Stimulated activated CD8-positive, alpha-beta memory T cell treated with anti-CD3 and anti-CD28 coated beads, Interleukin-12 subunit alpha, Interleukin-12 subunit beta, amount 100 ng/mL, for 1 hour (primary cell): ENCODE results near the gene TECPR1.

Experiments used
- DNase-seq: peaks from one replicate; pipeline ENCODE4 v3.0.0-alpha.2; 2020; ENCODE audit warnings: low read depth

Gene TECPR1

DNA sequence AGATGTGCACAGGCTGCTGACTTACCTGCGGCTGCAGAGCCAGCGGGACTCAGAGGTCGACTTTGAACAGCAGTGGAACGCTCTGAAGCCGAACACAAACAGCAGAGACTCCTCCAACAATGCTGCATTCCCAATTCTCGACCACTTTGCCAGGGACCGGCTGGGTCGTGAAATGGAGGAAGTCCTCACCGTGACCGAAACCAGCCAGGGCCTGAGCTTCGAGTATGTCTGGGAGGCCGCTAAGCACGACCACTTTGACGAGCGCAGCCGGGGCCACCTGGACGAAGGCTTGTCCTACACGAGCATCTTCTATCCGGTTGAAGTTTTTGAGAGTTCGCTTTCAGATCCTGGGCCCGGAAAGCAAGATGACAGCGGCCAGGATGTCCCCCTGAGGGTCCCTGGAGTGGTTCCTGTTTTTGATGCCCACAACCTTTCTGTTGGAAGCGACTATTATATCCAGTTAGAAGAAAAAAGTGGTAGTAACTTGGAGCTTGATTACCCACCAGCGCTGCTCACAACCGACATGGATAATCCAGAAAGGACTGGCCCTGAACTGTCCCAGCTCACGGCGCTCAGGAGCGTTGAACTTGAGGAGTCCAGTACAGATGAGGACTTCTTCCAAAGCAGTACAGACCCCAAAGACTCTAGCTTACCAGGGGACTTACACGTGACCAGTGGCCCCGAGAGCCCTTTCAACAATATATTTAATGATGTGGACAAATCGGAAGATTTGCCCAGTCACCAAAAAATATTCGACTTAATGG is 60.2 kb downstream of the TECPR1 start:
- DNase-seq: no peak

DNA sequence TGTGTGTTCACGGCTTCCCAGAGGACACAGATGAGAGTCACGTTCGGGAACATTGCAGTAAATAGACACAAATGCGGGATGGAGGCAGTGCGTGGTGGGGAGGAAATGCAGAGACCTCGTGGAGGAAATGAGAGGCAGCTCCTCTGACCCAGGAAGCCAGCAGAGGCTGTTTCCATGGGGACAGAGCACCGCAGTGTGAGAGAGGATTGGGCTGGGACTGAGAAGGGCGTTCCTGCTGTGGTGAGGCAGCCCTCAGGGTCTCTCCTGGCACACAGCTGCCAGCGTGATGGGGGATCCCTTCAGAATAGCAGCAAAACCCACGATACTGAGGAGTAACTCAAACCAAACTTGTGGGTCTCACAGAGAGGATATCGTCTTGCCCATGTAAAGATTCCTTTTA is 62.5 kb downstream of the TECPR1 start:
- no peak for DNase-seq

DNA sequence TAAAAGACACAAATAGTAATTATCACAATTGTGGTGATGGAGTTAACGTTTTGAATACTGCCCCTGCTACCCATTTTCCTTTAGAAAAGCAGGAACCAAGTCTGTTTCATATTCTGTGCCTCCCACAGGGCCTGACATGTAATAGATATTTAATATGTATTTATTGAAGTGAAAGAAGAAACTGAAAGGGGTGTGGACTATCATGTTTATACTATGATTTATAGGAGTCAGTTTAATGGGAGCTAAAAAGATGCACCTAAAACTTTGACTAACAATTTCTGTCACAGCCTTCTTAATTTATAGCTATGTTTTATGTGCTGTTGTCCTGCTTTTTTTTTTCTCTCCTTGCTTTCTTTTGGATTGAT is 64.9 kb downstream of the TECPR1 start:
- DNase-seq: no peak

DNA sequence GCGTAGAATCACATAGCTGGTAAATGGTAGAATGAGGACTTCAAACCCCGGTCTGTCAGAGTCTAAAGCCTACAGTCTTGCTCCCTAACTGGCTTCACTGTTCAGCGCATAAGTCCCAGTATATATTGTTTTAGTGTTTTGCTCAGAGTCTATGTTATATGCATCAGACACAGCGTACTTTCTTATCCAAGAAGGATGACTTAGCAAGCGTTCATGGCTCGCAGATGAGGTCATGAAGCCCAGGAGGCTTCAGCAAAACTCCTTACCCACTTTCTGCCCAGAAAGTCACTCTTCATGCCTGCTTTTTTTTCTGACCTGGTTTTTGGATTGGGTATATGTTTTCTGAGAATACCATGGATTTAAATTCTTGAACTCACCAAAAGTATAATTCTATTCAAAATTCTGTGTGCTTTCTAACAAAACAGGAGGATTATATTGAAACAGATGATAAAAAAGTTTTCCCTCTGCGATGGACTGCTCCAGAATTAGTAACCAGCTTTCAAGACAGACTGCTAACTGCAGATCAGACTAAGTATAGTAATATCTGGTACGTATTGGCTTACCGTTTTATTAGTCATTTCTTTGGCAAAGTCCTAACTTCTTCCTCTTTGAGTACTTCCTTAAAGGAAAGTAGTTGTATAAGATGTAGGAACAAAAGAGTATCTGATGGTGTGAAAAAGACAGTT is 65.4 kb downstream of the TECPR1 start:
- DNase-seq: no peak

DNA sequence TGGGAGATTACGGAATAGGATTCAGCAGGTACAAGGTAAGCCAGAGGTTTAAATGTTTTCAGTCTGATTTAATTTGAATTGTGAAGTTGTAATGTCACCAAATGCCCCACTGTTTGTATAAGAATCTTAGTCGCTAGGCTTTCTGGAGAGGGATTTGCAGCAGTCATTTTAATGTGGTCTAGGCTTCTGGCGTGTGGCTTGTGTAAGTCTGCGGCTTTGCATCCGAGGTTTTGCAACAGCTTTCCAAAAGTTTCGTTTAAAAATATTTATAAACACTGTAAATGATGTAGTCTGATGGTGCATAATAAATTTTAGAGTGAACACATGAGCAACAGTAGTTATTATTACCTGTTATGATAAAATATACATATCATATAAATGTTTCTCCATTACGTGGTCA is 66.9 kb downstream of the TECPR1 start:
- no peak for DNase-seq

DNA sequence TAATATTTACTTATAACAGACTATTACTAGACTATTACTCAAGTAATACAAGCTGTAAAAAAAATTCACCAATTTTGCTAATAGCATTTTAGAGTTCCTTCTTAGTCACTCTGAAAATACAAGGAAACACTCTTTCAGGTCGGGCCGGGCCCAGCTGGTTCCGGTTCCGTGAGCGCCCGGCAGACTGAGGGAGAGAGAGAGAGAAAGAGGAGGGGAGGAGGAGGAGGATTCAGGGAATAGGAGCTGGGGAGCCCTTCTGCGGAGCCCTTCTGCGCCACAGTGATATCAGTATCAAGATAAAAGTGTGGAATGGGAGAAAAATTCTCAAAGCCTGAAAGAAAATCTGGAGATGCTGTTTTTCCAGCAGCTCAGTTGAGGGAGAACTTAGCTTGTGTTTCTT is 71.3 kb downstream of the TECPR1 start:
- DNase-seq: no peak

DNA sequence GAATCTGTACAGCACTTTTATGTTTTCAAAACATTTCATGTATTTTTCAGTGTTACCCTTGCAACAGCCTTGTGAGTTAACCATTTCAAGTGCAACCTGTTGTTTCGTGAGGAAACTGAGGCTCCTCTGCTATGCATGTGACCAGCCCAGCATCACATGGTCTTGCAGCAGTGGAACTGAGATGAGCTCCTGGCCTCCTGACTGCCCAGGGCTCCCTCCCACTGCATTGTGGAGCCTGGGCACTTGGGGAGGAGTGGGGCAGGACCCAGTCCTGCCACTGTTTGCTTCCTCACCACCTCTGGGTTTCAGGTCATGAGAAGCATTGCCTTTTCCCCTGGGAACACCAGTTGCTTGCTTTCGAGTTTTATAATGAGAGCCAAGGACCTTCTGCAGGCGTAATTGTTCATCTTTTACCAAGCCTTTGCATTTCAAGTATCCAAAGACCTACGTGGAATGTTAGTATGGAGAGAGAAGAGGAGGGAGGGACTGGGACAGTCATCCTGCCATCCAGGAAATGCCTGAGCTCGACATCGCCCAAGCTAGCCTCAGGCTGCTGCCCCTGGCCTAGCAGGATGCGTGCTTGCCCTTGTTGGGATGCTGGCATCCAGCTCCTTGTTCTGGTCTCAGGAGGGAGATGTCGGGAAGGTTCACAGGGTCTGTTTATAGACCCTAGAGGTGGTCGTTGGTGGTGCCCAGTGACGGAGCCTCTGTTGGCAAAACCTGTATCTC is 73.1 kb downstream of the TECPR1 start:
- no peak for DNase-seq

DNA sequence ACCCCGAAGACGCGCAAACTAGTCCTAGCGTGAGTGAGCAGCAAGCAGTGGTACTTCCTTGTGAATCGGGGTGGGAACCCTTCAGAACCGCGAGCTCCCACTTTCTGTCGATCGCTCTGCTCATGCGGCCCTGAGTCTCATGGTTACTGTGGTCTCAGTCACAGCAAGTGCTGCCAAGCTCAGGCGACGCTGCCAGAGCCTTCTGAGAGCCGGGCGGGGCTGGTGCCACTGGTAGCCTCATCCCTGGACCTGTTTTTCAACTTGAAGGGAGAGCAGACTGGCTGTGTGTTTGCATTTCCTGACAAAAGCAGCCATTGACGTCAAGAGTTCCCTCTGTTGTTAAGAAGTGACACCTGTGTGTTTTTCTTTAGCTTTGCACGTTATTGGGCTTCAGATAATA is 73.7 kb downstream of the TECPR1 start:
- no peak for DNase-seq

DNA sequence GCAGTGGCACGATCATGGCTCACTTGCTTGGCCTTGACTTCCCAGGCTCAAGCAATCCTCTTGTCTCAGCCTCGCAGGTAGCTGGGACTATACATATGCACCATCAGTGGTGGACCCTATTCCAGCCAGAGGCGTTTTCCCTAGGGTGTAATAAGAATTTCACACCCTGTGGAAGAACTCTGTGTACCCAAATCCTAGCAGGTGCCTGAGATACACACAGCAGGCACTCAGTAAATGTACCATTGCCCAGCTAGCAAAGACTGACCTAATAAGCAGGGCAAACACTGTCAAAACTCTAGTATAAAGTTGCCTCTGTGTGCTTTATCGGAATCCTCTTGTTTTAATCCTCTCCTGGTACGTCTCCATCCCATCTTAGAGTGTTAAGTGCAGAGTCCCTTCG is 74.5 kb downstream of the TECPR1 start:
- DNase-seq: no peak

DNA sequence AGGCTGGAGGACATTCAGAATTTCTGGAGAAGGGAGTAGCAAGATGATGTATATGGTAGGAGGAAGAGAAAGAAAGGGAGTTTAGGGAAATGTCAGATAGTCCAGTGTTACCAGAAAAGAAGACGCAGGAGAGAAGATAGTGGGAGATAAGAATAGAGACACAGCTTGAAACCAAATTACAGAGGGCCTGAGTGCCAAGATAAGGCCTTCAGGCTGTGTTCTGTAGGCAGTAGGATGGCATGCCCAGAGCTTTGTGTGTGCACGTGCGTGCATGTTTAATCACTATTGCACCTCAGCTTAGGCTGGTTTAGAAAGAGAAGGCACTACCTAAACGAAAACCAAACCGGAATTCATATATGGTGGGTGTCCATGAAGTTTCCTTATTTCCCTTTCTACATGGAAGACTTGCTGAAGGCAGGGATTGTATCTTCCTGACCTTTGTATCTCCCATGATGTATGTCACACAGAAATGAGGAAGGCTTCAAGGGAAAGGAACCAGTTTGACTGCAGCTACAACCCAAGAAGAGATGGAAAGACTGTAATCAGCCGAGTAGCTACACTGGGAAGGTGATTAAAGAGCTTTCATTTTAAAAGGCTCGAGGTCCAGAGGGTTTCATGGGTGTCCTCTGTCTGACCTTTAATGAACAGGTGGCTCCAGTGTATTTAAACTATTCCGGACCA is 76.6 kb downstream of the TECPR1 start:
- no peak for DNase-seq

DNA sequence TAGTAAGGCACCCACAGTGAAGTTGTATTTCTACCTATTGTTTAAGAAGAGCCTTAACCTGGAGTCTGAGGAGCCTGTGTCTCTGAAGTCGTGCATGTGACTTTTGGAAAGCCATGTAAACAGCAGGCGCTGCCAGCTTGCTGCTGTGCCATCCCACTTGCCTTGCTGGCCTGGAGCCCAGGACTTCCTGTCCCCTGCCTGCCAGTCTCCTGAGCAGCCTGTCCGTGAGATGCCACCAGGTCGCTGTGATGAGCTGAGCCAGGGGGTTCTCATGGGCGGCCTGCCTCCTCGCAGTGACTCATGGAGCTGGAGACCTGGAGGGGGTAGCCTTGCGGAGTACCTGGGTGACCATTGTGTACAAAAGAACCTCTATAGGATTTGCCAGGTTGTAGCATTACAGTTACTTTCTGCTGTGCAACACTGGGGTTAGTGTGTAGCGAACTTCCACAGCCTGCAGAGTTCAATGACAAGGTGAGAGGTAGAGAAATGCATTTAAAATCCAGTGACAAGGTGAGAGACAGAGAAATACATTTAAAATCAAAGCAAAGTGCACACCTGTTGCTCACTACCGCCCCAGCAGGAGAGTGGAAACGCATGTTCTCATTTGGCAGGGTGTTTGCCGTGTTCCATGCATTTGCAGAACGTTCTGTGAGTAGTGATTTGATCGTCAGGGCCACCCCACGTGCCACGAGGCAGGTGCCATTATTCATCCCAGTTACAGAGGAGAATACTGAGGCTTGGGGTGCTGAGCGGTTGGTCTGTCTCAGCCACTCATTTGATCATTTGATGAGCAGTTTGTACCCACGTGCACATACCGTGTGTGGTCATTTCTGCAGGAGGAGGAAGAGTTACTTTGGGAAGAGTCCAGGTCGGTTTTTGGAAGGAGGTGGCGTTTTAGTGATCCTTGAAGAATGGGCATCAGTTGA is 77.4 kb downstream of the TECPR1 start:
- DNase-seq: no peak

DNA sequence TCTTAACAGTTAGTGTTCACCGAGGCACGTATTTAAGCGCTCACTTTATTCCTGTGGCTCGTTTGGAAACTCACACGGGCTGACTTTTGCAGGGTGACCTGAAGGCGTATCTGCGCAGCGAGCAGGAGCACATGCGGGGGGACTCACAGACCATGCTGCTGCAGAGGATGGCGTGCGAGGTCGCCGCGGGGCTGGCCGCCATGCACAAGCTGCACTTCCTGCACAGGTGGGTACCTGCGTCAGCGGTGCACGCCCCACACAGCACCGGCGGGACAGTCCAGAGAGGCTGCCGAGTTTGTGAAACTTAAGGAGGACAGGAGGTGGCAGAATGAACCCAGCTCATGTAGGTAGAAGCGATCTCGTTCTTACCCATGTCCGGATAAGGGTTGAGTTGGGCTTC is 80.6 kb downstream of the TECPR1 start:
- DNase-seq: no peak

DNA sequence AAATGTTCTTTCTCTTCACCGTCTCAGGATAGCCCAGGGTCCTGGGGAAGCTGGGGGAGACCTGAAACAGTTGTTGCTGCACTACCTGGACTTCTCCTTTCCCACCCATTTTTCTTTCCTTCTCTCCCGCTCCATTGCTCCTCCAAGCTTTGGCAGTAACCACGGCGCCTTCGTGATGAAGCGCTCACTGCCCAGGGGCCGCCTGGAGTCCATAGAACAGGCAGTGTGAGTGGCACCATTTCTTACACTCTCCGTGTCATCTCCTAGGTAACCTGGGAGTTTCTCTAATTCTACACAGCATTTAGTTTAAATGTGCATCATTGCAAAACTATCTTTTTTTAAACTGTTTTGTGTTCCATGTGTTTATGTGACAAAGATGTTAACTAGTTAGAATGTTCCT is 81.1 kb downstream of the TECPR1 start:
- no peak for DNase-seq

DNA sequence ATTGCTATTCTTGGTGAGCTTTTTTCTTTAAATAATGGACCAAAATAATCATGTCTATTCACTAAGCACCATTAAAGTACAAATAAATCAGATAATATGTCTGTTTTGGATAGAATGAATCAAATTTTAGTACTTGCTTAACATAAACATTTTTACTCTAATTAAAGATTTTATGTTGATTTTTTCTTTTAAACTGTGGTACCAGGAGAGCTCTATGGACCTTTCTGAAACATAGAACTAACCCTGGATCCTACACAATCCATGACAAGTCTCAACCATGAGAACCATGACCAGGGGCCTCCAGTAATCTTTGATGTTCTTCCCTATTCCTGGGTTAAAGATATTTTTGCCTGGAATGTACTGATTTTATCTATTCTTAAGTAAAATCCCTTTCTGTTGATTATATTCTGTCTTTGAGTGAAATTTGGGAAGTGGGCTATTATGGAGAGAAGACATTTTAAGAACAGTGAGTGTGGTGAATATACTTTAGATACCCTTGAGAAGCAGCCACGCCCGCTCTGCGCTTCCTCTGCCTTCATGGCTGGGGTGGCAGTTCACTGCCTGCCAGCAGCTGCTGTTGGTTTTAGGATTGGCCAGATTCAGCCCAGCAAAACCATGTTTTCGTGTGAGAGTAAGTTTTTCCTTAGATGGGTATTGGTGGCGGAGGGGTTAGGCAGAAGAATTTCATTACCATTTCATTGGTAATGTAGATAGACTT is 83.0 kb downstream of the TECPR1 start:
- no peak for DNase-seq

DNA sequence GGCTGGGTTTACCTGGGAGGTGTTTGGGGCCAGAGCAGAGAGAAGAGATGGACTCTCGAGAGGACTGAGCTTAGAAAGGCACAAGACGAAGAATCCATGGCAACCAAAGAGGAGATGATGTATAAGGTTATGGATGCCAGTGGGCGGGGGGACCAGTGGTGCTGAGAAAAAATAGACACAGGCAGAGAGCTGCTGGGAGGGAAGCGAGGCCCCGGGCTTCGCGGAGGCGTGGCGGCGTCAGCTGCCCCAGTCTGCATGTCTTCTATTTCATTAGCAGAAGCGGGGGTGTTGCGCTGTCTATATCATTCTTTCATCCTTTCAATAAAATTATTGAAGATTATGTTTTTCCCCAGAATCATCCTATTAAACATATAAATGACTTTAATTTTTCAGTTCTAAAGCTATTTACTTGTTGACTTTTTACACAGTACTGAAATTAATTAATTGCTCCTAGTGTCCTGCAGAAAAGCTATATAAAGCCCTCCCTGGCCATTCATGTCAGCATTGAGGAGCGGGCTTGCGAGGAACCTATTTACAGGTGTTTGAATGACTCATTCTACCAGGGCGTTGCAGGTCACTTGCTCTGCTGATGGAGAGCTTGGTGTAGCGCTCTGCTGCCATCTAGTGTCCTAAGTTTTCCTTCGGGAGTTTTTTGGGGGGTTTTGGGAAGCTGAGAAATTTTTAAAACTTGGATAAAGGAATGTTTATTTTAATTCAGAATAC is 83.7 kb downstream of the TECPR1 start:
- DNase-seq: peak; percentile 61

DNA sequence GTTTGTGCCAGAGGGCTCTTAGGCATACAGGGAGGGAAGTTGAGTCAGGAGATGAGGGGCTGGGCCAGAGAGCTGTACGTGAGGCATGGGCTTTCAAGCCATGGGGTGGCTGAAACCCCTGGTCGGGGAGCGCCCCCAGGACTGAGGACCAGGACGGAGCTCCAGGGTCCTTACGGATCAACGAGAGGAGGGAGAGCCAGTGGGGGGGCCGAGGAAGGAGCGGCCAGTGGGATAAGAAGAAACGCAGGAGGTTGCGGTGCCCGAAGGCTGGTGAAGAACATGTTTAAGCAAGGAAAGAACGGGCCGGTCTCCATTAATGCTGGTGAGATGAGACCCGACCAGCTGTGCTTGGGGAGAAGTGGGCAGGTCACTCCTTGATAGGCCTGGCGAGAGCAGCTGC is 84.4 kb downstream of the TECPR1 start:
- no peak for DNase-seq

DNA sequence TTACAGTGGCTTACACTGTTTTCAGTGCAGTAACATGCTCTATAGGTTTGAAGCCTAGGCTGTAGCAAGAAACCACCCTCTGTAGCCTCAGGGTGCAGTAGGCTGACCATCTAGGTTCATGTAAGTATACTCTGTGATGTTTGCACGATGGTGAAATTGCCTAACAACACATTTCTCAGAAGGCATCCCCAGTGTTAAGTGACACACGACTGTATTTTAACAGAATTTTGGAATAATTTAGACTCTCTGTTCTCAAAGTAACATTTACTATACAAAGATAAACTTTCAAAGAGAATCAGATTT is 85.4 kb downstream of the TECPR1 start:
- no peak for DNase-seq

DNA sequence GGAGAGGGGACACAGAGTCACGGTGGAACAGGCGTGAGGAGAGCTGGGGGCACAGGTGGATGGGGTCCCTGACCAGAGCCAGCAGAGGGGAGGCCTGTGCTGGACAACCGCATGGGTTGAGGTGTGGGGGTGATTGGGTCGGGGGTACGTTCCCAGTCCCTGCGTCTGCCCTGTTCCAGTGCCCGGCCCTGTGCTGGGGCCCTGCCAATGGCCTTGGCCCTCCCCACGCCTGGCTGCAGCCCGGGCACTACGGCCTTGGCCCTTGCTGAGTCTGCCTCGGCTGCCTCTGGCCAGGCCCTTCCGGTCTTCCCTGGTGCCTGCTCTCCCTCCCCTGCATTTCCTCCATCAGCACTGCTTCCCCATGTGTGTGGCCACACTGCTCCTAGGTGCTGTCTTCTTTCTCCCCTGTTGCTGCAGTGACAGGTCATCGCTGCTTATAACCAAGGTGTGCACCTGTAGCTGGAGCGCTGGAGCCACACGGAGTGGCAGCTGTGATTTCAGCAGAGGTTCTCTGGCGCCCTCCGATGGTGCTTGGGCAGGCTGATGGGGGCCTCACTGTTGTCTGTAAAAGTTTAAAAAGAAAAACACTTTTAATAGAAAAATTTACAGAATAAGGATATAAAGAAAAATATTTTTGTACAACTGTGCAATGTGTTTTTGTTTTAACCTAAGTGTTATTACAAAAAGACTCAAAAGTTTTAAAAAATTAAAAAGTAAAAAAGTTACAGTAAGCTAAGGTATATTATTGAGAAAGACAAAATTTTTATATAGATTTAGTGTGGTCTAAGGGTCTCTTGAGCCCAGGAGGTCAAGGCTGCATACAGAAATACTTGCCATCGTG is 86.0 kb downstream of the TECPR1 start:
- DNase-seq: peak; percentile 29
